Trophoblast cell (in vitro differentiated cells and primary cell): ENCODE data around the gene CBX4.

Source experiments
- DNase-seq, 2 donors: peaks; one replicate each; pipeline ENCODE4 v3.0.0-alpha.2; 2016
- H2AFZ ChIP-seq: 2 replicates; pipeline ENCODE4 v1.6.1; 2013; ENCODE audit warnings: low read length, moderate library complexity, mild to moderate bottlenecking; ENCODE audit not compliant: insufficient read depth, poor library complexity
- H2AK5ac ChIP-seq: 2 replicates; pipeline ENCODE4 v1.6.1; 2013; ENCODE audit warnings: mild to moderate bottlenecking, low read length
- H2BK120ac ChIP-seq: 2 replicates; pipeline ENCODE4 v1.6.1; 2013; ENCODE audit warnings: low read length, mild to moderate bottlenecking, moderate library complexity; ENCODE audit not compliant: insufficient read depth, poor library complexity
- H2BK12ac ChIP-seq: 2 replicates; pipeline ENCODE4 v1.6.1; 2013; ENCODE audit warnings: mild to moderate bottlenecking, low read length, moderate library complexity
- H2BK5ac ChIP-seq: 2 replicates; pipeline ENCODE4 v1.6.1; 2013; ENCODE audit warnings: low read length, low read depth, moderate library complexity, mild to moderate bottlenecking; ENCODE audit not compliant: poor library complexity
- H3K14ac ChIP-seq: 2 replicates; pipeline ENCODE4 v1.6.1; 2013; ENCODE audit warnings: mild to moderate bottlenecking, low read length
- H3K18ac ChIP-seq: 2 replicates; pipeline ENCODE4 v1.6.1; 2013; ENCODE audit warnings: mild to moderate bottlenecking, low read length
- H3K23ac ChIP-seq: 2 replicates; pipeline ENCODE4 v1.6.1; 2013; ENCODE audit warnings: low read length
- H3K27ac ChIP-seq: 2 replicates; pipeline ENCODE4 v1.5.1; 2013; ENCODE audit warnings: low read depth, mild to moderate bottlenecking, inconsistent platforms, low read length, moderate library complexity
- H3K27me3 ChIP-seq: 2 replicates; pipeline ENCODE4 v1.6.1; 2013; ENCODE audit warnings: inconsistent platforms, mild to moderate bottlenecking, low read length, moderate library complexity; ENCODE audit not compliant: insufficient read depth
- H3K36me3 ChIP-seq, 2 experiments: 1 replicate in 1 of 2; 2 replicates in 1 of 2; pipeline ENCODE4 v1.6.1; 2013; ENCODE audit warnings: low read length in 2 of 2, mild to moderate bottlenecking in 2 of 2, moderate library complexity in 1 of 2; ENCODE audit not compliant: insufficient read depth in 2 of 2, control insufficient read depth in 1 of 2
- H3K4ac ChIP-seq: 2 replicates; pipeline ENCODE4 v1.6.1; 2013; ENCODE audit warnings: low read depth, mild to moderate bottlenecking, low read length, moderate library complexity
- H3K4me1 ChIP-seq, 2 experiments: 1 replicate in 1 of 2; 2 replicates in 1 of 2; pipeline ENCODE4 v1.6.1; 2013; ENCODE audit warnings: low read length in 2 of 2, mild to moderate bottlenecking in 2 of 2, moderate library complexity in 1 of 2; ENCODE audit not compliant: insufficient read depth in 2 of 2, control insufficient read depth in 1 of 2
- H3K4me2 ChIP-seq: 2 replicates; pipeline ENCODE4 v1.6.1; 2013; ENCODE audit warnings: inconsistent platforms, mild to moderate bottlenecking, low read length, moderate library complexity
- H3K4me3 ChIP-seq: 2 replicates; pipeline ENCODE4 v1.5.1; 2013; ENCODE audit warnings: mild to moderate bottlenecking, low read depth, low read length, inconsistent platforms
- H3K79me1 ChIP-seq: one replicate; pipeline ENCODE4 v1.6.1; 2013; ENCODE audit warnings: low read length
- H3K79me2 ChIP-seq: 2 replicates; pipeline ENCODE4 v1.6.1; 2013; ENCODE audit warnings: low read length, mild to moderate bottlenecking; ENCODE audit not compliant: control insufficient read depth, insufficient read depth, poor library complexity
- H3K9ac ChIP-seq: 2 replicates; pipeline ENCODE4 v1.6.1; 2013; ENCODE audit warnings: mild to moderate bottlenecking, low read length
- H3K9me3 ChIP-seq: 2 replicates; pipeline ENCODE4 v1.6.1; 2013; ENCODE audit warnings: low read depth, mild to moderate bottlenecking, control low read depth, inconsistent platforms, low read length; ENCODE audit not compliant: insufficient read depth
- H4K12ac ChIP-seq: 2 replicates; pipeline ENCODE4 v1.6.1; 2013; ENCODE audit warnings: low read depth, mild to moderate bottlenecking, low read length, moderate library complexity
- H4K8ac ChIP-seq: 2 replicates; pipeline ENCODE4 v1.6.1; 2013; ENCODE audit warnings: low read depth, mild to moderate bottlenecking, low read length, moderate library complexity
- H4K91ac ChIP-seq: one replicate; pipeline ENCODE4 v1.6.1; 2013; ENCODE audit warnings: low read depth, mild to moderate bottlenecking, low read length, moderate library complexity
- WGBS: extraction: QIAGEN DNeasy Blood & Tissue Kit; methylation state at CpG from one replicate; pipeline ENCODE4 v1.1.7; 2013; ENCODE audit warnings: missing lambda C conversion rate; ENCODE audit not compliant: insufficient read length, insufficient coverage; ENCODE audit errors: extremely low coverage; 5-methylcytosine and 5-hydroxymethylcytosine counted together

The CBX4 gene

DNA sequence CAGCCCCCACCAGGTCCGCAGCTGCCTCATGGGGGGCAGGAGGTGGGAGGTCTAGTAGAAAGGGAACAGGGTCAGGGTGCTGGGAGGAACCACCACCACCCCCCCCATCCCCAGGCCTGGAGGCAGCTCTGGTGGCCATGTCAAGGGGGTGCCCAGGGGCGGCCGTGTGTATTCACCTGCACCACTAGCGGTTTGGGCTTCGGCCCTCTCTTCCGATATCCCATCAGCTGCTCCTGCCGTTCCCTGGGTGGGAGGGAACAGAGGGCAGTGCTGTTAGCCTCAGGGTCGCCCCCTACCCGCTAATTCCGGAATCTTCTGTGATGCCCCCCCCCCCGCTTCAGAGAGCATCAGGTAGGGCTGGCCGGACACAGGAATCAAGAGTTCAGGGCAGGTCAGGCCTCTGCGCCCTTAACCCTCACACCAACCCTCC is 3.8 kb downstream of the CBX4 start:
- Histone ChIP-seq H4K8ac (no peak overlapping the region), H3K36me3 (peaks cover 1 to 7% of the 10 kb centered on the region in 2 experiments), H2BK12ac (no peak overlapping the region), H4K91ac (no peak overlapping the region), H2BK120ac (no peak overlapping the region), H3K79me2 (peaks cover 2% of the 10 kb centered on the region), H3K4me3 (no peak overlapping the region), H3K4ac (no peak overlapping the region), H3K79me1 (peaks cover 3% of the 10 kb centered on the region), H2BK5ac (no peak overlapping the region), H3K27ac (no peak overlapping the region), H3K9ac (no peak overlapping the region), H3K23ac (no peak overlapping the region), H3K14ac (no peak overlapping the region), H2AFZ (no peak overlapping the region), H3K27me3 (peaks cover 72% of the 10 kb centered on the region), H3K18ac (no peak overlapping the region), H3K9me3 (peaks cover 15% of the 10 kb centered on the region), H2AK5ac (no peak overlapping the region), H3K4me2 (no peak overlapping the region), H3K4me1 (peaks cover 46 to 48% of the 10 kb centered on the region in 2 experiments), H4K12ac (no peak overlapping the region)
- no peak for DNase-seq
- WGBS, result no CpG with 5 or more reads among the region's 13 CpGs

DNA sequence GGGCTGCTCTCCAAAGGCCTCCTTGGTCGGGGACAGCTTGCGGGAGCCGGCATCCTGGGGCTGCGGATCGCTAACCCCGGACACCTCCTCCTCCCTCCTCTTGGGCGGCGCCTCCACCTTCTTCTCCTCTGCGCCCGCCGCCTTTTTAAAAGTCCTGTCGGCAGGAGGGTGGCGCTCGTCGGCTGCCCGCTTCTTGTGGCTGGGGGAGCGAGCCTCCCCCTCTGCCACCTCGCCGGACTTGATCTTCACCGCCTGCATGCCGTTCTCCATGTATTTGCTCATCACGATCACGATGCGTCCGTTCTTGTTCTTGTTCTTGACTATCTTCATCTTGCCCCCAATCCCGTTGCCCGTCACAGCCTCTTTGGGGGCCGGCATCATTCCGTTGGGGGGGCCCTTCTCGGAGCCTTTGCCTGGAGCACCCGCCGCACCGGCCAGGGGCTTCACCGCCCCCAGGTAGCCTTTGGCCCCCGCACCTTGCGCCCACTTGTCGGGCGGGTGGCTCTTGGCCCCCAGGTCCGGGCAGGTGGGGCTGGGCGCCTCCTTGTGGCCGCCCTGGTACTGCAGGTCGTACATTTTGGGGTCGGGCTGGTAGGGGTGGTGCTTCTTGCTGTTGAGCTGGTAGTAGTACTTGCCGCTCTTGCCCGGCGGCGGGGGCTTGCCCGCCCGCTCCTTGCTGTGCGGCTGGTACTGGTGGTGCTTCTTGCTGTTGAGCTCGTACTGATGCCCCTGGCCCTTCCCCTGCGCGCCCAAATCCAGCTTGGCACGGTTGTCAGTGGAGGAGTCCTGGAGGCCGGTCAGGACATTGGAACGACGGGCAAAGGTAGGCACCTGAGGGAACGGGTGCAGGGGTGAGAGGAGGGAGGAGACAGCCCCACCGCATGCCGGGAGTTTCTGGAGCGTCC is 4.4 kb downstream of the CBX4 start:
- H3K9me3 ChIP-seq, result peaks cover 8% of the 10 kb centered on the region
- no peak overlapping the region for H2AFZ ChIP-seq
- peaks cover 2% of the 10 kb centered on the region for H3K79me2 ChIP-seq
- no peak overlapping the region for H3K14ac ChIP-seq
- no peak overlapping the region for H2AK5ac ChIP-seq
- no peak overlapping the region for H4K91ac ChIP-seq
- H4K12ac ChIP-seq, result no peak overlapping the region
- no peak overlapping the region for H3K27ac ChIP-seq
- no peak overlapping the region for H4K8ac ChIP-seq
- H3K36me3 ChIP-seq, result peaks cover 1 to 7% of the 10 kb centered on the region in 2 experiments
- H3K4me2 ChIP-seq, result no peak overlapping the region
- no peak overlapping the region for H3K4ac ChIP-seq
- no peak for DNase-seq
- H3K18ac ChIP-seq, result no peak overlapping the region
- H2BK120ac ChIP-seq, result no peak overlapping the region
- no peak overlapping the region for H3K23ac ChIP-seq
- peaks cover 40 to 41% of the 10 kb centered on the region in 2 experiments for H3K4me1 ChIP-seq
- no peak overlapping the region for H2BK12ac ChIP-seq
- H3K9ac ChIP-seq, result no peak overlapping the region
- no CpG with 5 or more reads among the region's 61 CpGs for WGBS
- H3K79me1 ChIP-seq, result peaks cover 3% of the 10 kb centered on the region
- H2BK5ac ChIP-seq, result no peak overlapping the region
- no peak overlapping the region for H3K4me3 ChIP-seq
- peaks cover 72% of the 10 kb centered on the region for H3K27me3 ChIP-seq

DNA sequence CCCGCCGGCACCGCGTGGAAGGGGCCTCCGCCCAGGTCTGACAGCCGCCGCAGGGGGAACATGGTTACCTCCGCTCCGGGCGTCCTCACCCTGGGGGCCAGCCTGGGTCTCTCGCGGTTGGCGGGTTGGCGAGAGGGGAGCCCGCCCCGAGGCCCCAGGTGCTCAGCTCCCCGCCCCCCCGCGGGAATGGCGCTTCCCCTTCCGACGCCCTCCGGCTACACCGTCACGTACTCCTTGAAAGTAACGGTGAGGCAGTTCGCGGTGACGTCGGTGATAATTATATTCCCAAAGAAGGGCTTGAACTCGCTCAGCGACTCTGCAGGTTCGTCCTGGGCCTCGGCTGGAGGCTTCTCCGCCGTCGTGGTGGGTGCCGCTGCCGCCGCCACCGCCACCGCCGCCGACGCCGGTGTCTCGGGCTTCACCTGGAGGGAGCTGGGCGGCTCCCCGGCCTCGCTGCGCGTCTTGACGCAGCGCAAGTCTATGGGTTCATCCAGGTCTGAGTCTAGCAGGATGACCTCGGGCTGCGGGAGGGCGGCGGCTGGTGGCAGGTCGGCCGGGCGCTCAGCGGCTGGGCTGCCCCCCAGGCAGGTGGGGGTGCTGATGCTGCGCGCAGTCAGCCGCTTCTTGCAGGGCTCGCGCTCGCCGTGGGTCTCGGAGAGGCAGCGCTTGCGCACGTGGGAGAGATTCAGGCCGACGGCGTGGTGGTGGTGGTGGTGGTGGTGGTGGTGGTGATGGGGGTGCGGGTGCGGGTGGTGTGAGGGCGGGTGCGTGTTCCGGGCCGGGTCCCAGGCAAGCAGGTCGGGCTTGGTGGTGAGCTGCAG is 5.3 kb downstream of the CBX4 start:
- Histone ChIP-seq H3K9me3 (peaks cover 8% of the 10 kb centered on the region), H2BK120ac (no peak overlapping the region), H2AFZ (no peak overlapping the region), H3K4me2 (no peak overlapping the region), H3K4ac (no peak overlapping the region), H3K18ac (no peak overlapping the region), H3K36me3 (peaks cover 1 to 7% of the 10 kb centered on the region in 2 experiments), H3K23ac (no peak overlapping the region), H4K8ac (no peak overlapping the region), H3K4me1 (peaks cover 38 to 39% of the 10 kb centered on the region in 2 experiments), H3K79me1 (no peaks in the 10 kb centered on the region), H3K27me3 (peaks cover 74% of the 10 kb centered on the region), H4K12ac (no peak overlapping the region), H3K4me3 (no peak overlapping the region), H2BK5ac (no peak overlapping the region), H3K79me2 (no peaks in the 10 kb centered on the region), H3K27ac (no peak overlapping the region), H2AK5ac (no peak overlapping the region), H3K14ac (no peak overlapping the region), H3K9ac (no peak overlapping the region), H2BK12ac (no peak overlapping the region), H4K91ac (no peak overlapping the region)
- DNase-seq, result no peak
- WGBS, result no CpG with 5 or more reads among the region's 83 CpGs

DNA sequence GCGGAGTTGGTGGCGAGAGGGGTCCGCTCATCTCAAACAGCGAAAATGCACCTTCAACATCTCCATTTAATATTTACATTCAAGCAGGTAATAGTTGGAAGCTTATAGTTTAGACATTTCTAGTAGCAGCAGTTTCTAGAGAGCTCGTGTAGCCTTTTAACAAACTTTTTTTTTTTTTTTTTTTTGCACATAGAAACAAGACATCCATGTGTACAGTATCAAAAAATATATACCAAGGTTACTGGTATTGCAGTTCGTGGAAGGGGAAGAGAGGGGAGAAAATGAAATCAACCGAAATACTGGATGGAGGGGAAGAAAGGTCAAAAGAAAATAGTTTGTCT is 6.2 kb downstream of the CBX4 start:
- Histone ChIP-seq H3K4ac (no peak overlapping the region), H3K36me3 (peaks cover 1 to 7% of the 10 kb centered on the region in 2 experiments), H3K79me1 (no peaks in the 10 kb centered on the region), H2AK5ac (no peak overlapping the region), H3K4me1 (peaks cover 37% of the 10 kb centered on the region in 2 experiments), H3K9ac (no peak overlapping the region), H3K18ac (no peak overlapping the region), H3K79me2 (no peaks in the 10 kb centered on the region), H3K27ac (no peak overlapping the region), H3K4me3 (no peak overlapping the region), H3K9me3 (peaks cover 9% of the 10 kb centered on the region), H3K14ac (no peak overlapping the region), H4K8ac (no peak overlapping the region), H3K23ac (no peak overlapping the region), H2BK120ac (no peak overlapping the region), H2BK12ac (no peak overlapping the region), H2BK5ac (no peak overlapping the region), H3K4me2 (peak overlapping the region; percentile 62), H3K27me3 (peaks cover 76% of the 10 kb centered on the region), H4K91ac (no peak overlapping the region), H4K12ac (no peak overlapping the region), H2AFZ (no peak overlapping the region)
- DNase-seq, result no peak
- WGBS, result no CpG with 5 or more reads among the region's 7 CpGs
